ENCODE measurements around the gene SLC35A4.

SLC35A4 gene

DNA sequence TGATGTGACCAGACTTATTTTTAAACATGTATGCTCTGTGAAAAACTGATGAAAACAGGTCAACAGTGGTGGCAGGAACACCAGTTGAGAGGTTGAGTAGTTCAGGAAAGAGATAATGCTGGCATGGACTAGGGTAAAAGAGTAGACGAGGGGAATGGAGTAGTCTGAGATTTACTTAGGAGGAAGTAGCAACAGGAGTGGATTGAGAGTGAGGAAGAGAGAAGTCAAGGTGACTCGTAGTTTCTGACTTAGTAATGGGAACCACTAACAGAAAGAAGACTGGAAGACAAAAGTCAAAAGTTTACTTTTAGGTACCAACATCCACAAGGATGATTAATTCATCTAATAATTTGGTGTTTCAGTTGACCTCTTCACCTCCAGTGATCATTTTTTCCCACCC is 11.0 kb upstream of the SLC35A4 start:
- no peak for DNase-seq (ENCODE audit: low spot score in 2 of 2)
- peaks cover 91% of the 10 kb centered on the region for H3K36me3 Mint-ChIP-seq
- H3K4me3 Mint-ChIP-seq: peak overlapping the region; percentile 85

GRCh38 chr5:140554454-140554853 is 10.2 kb upstream of the SLC35A4 start:
- H3K9me3 Mint-ChIP-seq: no peaks in the 10 kb centered on the region
- peak overlapping the region; percentile 85 for H3K4me3 Mint-ChIP-seq
- H3K27ac Mint-ChIP-seq: peak overlapping the region; percentile 32
- DNase-seq (ENCODE audit: low spot score in 2 of 2): no peak
- peaks cover 83% of the 10 kb centered on the region for H3K36me3 Mint-ChIP-seq
- no peak for ATAC-seq
- H3K4me1 Mint-ChIP-seq: peaks cover 77% of the 10 kb centered on the region

More for the DNA sequence above, 11.0 kb upstream of the SLC35A4 start:
- Mint-ChIP-seq H3K9me3 (no peaks in the 10 kb centered on the region), H3K4me1 (peaks cover 85% of the 10 kb centered on the region), H3K27ac (peak overlapping the region; percentile 32)
- peak; percentile 56 for ATAC-seq

DNA sequence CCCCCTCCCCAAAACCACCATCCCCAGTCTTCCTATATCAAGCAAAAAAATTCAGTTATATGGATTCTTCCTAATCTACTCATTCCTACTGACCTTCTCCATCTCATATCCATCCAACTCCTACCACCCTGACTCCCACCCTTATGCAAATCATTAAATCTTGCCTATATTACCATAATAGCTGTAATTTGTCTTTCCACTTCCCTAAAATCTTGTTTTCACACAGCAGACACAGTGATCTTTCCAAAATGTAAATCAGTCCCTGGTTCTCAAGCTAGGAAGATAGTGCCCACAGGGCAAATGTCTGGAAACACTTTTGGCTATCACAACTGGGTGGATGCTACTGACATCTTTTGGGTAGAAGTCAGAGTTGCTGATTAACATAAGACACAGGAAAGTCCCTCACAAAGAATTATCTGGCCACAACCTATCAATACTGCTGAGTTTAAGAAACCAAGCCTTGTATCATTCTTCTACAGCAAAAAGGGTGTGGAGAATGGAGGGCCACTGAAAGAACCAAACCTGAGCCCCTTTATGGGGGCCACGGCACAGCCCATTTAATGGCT is 8.8 kb upstream of the SLC35A4 start:
- H3K9me3 Mint-ChIP-seq: no peaks in the 10 kb centered on the region
- no peak for DNase-seq (ENCODE audit: low spot score in 2 of 2)
- peak overlapping the region; percentile 85 for H3K4me3 Mint-ChIP-seq
- peaks cover 63% of the 10 kb centered on the region for H3K4me1 Mint-ChIP-seq
- H3K27ac Mint-ChIP-seq: peak overlapping the region; percentile 32
- no peak for ATAC-seq
- peaks cover 69% of the 10 kb centered on the region for H3K36me3 Mint-ChIP-seq

DNA sequence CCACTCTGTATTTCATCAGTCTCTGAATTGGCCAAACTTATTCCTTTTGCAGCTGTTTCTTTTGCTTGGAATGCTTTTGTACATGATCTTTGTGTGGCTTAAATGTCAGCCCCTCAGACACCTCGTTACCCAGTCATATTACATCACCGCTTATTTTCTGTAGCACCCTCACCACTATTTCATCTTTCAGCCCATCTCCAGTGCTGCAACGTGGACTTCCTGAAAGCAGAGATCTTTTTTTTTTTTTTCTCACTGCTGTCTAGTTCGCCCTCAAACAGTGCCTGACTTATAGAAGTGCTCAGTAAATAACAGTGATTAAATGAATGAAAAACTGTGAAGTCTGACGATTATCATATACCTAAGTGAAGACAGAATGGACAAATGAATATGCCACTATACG is 8.2 kb upstream of the SLC35A4 start:
- peak in 1 of 2 donors; percentile 42 for DNase-seq (ENCODE audit: low spot score in 2 of 2)
- peak overlapping the region; percentile 85 for H3K4me3 Mint-ChIP-seq

GRCh38 chr5:140557136-140557805 is 7.4 kb upstream of the SLC35A4 start, which contains the start of gene SRA1:
TSS of gene SRA1 (minus strand) at chr5:140557473. CDS start at chr5:140557452, 21 bp downstream.
- Mint-ChIP-seq H3K27ac (peak within 1 kb of the TSS; percentile 32), H3K4me3 (peak within 1 kb of the TSS; percentile 85), H3K4me1 (peaks cover 62% of the 10 kb centered on the region), H3K36me3 (peaks cover 55% of the 10 kb centered on the region), H3K9me3 (no peaks in the 10 kb centered on the region)
- peak; percentile 86 to 94 for DNase-seq (ENCODE audit: low spot score in 2 of 2)
- ATAC-seq: peak; percentile 94

More for the DNA sequence above, 8.2 kb upstream of the SLC35A4 start:
- H3K4me1 Mint-ChIP-seq: peaks cover 64% of the 10 kb centered on the region
- peaks cover 63% of the 10 kb centered on the region for H3K36me3 Mint-ChIP-seq
- H3K27ac Mint-ChIP-seq: peak overlapping the region; percentile 32
- ATAC-seq: no peak
- no peaks in the 10 kb centered on the region for H3K9me3 Mint-ChIP-seq

DNA sequence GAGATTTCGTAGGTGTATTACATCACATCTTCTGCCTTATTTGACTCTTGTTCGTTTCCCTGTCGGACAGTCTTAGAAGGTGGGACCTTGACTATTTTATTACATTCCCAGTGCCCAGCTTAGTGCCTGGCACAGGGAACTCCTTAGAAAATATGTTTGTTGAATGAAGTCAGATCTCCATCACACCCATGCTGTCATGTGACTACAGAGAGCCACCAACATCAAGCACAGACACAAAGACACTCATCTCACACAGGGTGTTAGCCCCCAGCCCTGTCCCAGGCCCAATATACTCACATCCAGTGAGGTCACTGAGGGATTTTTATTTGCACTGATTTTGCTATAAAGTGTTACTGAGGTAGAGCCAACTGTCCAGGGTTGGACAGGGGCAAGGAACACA is 6.7 kb upstream of the SLC35A4 start:
- ATAC-seq: no peak
- H3K27ac Mint-ChIP-seq: peak overlapping the region; percentile 32
- DNase-seq (ENCODE audit: low spot score in 2 of 2): no peak
- H3K36me3 Mint-ChIP-seq: peaks cover 48% of the 10 kb centered on the region
- peaks cover 65% of the 10 kb centered on the region for H3K4me1 Mint-ChIP-seq
- no peaks in the 10 kb centered on the region for H3K9me3 Mint-ChIP-seq
- peak overlapping the region; percentile 85 for H3K4me3 Mint-ChIP-seq

DNA sequence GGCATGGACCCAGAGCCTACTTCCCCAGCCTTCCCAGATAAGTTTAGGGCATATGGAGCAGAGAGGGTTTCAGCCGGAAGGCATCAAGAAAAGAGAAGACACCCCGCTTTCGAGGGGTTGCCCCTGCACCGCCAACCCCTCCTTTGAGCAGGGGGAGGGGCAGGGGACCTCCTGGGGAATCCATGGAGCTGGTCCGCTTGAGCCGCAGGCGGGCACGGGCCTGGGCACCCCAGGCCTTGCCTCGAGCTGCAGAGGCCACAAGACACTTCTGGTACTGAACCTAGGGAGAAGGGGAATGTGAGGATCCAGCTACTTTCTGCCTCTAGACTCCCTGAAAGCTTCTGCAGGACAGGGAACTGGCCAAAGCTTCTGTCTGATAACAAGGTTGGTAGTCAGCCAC is 6.1 kb upstream of the SLC35A4 start:
- Mint-ChIP-seq H3K9me3 (no peaks in the 10 kb centered on the region), H3K36me3 (peaks cover 42% of the 10 kb centered on the region), H3K4me3 (no peak overlapping the region), H3K27ac (peak overlapping the region; percentile 32), H3K4me1 (peaks cover 60% of the 10 kb centered on the region)
- no peak for ATAC-seq
- peak in 1 of 2 donors; percentile 48 for DNase-seq (ENCODE audit: low spot score in 2 of 2)

DNA sequence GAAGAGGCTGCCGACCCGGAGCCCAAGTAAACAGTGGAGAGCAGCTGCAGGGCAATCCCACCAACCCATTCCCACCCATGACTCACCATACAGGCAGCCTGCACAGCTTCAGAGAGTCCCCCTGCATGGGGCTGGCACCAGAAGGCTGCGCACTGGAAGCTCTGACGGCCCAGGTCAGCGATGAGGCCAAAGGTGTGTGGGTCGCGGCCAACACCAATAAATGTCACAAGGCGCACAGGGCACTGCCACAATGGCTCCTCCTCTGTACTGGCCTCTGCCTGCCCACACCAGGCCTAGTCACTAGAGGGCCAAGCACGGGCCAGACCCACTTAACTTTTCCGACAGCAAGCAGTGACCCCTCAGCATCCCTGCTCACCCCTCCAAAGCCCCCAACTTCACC is 4.4 kb upstream of the SLC35A4 start:
- Mint-ChIP-seq H3K36me3 (peaks cover 42% of the 10 kb centered on the region), H3K27ac (peak overlapping the region; percentile 50), H3K4me3 (no peak overlapping the region), H3K9me3 (no peaks in the 10 kb centered on the region), H3K4me1 (peaks cover 53% of the 10 kb centered on the region)
- no peak for ATAC-seq
- no peak for DNase-seq (ENCODE audit: low spot score in 2 of 2)

- DNase-seq (ENCODE audit: low spot score in 2 of 2) (no peak), ATAC-seq (no peak)
- H3K4me3 Mint-ChIP-seq: no peak overlapping the region
- H3K9me3 Mint-ChIP-seq: no peaks in the 10 kb centered on the region
- peak overlapping the region; percentile 50 for H3K27ac Mint-ChIP-seq
- H3K36me3 Mint-ChIP-seq: peaks cover 30% of the 10 kb centered on the region
- H3K4me1 Mint-ChIP-seq: peaks cover 54% of the 10 kb centered on the region
Observed at GRCh38 chr5:140561753-140562523, 2.7 kb upstream of the SLC35A4 start.

DNA sequence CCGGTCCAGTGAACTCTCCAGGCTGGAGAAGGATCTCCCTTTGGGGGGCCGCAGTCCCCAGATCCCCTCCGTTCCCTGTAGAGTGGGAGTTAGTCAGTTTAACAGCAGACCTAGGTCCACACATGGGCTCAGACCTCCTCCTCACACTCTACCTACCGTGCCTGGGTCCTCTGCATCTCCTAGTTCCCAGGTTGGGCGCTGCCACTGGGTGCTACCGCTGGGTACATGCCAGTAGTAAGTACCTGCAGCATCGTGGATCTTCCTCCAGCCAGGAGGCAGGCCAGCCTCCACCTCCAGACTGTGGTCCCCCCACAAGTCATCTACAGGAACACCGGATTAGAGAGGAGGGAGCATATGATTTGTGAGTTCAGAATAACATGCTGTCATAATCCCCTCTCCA is 1.0 kb upstream of the SLC35A4 start:
- DNase-seq (ENCODE audit: low spot score in 2 of 2): no peak
- H3K27ac Mint-ChIP-seq: peak overlapping the region; percentile 94
- peak overlapping the region; percentile 82 for H3K4me3 Mint-ChIP-seq
- ATAC-seq: no peak
- peaks cover 28% of the 10 kb centered on the region for H3K36me3 Mint-ChIP-seq
- peaks cover 59% of the 10 kb centered on the region for H3K4me1 Mint-ChIP-seq
- H3K9me3 Mint-ChIP-seq: no peaks in the 10 kb centered on the region

DNA sequence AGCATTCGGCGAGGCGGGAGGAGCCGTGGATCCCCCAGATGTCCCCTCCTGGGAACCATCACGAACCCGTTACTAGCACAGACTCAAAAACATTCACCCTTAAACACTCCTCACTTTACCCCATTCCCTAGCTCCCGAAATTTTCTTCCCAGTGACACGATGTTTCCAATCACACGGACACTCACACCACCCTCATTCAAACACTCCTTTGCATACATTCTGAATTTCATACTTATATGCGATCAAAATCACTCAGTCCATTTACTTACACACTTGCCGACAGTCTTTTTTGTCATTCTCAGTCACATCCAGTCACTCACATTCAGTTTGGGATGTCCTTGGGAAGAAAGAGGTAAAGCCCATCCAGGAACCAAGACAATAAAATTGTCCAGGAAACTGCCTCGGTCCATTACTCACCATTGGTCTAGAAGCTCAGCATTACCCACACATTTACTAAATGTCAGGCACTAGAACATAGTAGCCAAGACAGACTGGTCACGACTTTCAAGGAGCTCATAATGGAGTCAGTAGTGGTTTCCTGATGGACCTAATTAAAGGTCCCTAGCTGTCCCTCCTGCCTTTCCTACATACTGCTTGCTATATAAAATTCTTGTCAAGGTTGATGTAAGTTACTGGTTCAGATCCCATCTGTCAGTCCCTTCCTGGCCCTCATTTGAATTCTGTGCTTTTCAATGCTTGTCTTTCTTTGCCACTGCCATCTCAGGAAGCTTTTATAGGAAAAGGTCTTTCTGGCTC is 574 bp downstream of the SLC35A4 start:
- peak overlapping the region; percentile 82 for H3K4me3 Mint-ChIP-seq
- H3K27ac Mint-ChIP-seq: peak overlapping the region; percentile 94
- peak; percentile 1 for ATAC-seq
- peaks cover 69% of the 10 kb centered on the region for H3K4me1 Mint-ChIP-seq
- no peak for DNase-seq (ENCODE audit: low spot score in 2 of 2)
- H3K36me3 Mint-ChIP-seq: peaks cover 28% of the 10 kb centered on the region
- no peaks in the 10 kb centered on the region for H3K9me3 Mint-ChIP-seq

GRCh38 chr5:140565780-140566095 is 1.1 kb downstream of the SLC35A4 start:
- Mint-ChIP-seq H3K4me1 (peaks cover 73% of the 10 kb centered on the region), H3K9me3 (no peaks in the 10 kb centered on the region)
- no peak for ATAC-seq

DNA sequence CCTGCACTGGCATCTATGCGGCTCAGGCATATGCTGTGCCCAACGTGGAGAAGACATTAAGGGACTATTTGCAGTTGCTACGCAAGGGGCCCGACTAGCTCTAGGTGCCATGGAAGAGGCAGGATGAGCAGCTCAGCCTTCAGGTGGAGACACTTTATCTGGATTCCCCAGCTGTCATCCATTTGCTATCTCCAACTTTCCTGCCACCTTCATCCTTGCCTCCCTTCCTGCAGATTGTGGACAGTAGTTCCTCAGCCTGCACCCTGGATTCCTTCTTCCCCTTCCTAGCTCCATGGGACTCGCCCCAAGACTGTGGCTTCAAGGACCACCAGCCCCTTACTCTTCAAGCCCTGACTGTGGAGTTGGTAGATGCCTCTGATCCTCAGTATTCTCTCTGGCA is 2.0 kb downstream of the SLC35A4 start:
- Mint-ChIP-seq H3K4me3 (peak overlapping the region; percentile 82), H3K4me1 (peaks cover 65% of the 10 kb centered on the region), H3K9me3 (no peaks in the 10 kb centered on the region), H3K36me3 (peaks cover 34% of the 10 kb centered on the region), H3K27ac (no peak overlapping the region)
- no peak for ATAC-seq
- peak in 1 of 2 donors; percentile 46 for DNase-seq (ENCODE audit: low spot score in 2 of 2)

More at GRCh38 chr5:140565780-140566095, 1.1 kb downstream of the SLC35A4 start:
- Mint-ChIP-seq H3K27ac (peak overlapping the region; percentile 94), H3K36me3 (peaks cover 33% of the 10 kb centered on the region), H3K4me3 (peak overlapping the region; percentile 82)
- no peak for DNase-seq (ENCODE audit: low spot score in 2 of 2)

GRCh38 chr5:140567136-140567818 is 2.6 kb downstream of the SLC35A4 start:
- Mint-ChIP-seq H3K4me3 (peak overlapping the region; percentile 82), H3K27ac (peak overlapping the region; percentile 54), H3K9me3 (no peaks in the 10 kb centered on the region), H3K36me3 (peaks cover 34% of the 10 kb centered on the region), H3K4me1 (peaks cover 62% of the 10 kb centered on the region)
- no peak for ATAC-seq
- no peak for DNase-seq (ENCODE audit: low spot score in 2 of 2)

Data from stimulated activated effector memory CD8-positive, alpha-beta T cell treated with anti-CD3 and anti-CD28 coated beads, Interleukin-12 subunit alpha, Interleukin-12 subunit beta, amount 100 ng/mL, for 72 hours (primary cell).